ENCODE data around the gene AGGF1.
"Not testable (repeated sequence)": the region's sequence is repeated elsewhere in the genome, so short reads cannot be mapped to it uniquely, and the experiment has no call there.

The AGGF1 gene

GRCh38 chr5:77030097-77031071 lies at the start of gene AGGF1:
AGGF1 (plus strand) TSS chr5:77030404; CDS start chr5:77030767, 363 bp downstream.
- peak; percentile 85 for DNase-seq (ENCODE audit: low read depth)

GRCh38 chr5:76980518-76981144 lies 49.6 kb upstream of the AGGF1 start:
- DNase-seq (ENCODE audit: low read depth): no peak

DNA sequence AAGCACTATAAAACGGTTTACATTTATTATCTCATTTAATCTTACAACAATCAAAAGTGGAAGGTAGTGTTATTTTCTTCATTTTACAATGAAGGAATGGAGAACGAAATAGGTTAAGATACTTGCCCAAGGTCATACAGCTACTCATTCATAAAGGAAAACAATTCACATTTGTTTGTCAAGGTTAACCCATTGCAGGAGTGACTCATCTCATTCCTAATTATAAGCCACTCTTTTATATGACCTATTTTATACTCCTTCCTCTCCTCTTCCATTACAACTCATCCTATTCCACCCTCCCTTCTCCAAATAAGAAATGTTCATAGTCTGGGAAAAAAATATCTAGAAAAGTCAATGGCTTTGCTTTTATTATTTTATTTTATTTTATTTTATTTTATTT lies 47.8 kb upstream of the AGGF1 start:
- DNase-seq (ENCODE audit: low read depth): no peak

- no peak for DNase-seq (ENCODE audit: low read depth)
Measured at GRCh38 chr5:76983468-76983867, 46.7 kb upstream of the AGGF1 start.

DNA sequence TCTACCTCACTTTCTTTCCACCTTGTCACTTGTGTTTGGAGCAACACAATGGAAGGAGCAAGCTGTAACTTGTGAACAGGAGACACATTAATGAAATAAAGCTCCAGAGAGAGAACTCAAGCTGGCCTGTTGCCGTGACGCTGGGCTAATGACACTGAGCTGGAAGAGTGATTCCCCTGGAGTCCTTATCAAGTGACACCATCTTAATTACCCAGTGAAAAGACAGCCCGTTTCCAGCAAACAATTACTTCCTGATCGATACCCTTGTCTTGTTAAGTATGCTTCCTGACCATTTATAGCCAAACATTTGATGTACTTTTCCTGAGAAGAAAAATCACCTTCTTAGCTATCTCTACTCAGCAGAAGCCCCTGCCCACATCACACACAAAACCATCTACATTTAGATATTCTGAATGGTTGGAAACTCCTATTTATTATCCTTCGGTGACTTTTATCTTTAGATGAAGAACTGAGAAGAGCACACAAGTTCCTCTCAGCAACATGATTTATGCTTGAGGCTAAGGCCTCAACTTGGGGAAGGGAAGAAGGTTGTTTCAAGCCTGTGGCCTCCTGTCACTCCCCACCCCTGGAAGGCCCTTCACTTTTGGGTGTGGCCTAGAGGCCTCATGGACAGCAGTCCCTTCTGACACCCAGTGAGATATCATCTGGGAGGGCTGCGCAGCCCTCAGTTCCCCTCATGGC lies 43.2 kb upstream of the AGGF1 start:
- DNase-seq (ENCODE audit: low read depth): no peak

DNA sequence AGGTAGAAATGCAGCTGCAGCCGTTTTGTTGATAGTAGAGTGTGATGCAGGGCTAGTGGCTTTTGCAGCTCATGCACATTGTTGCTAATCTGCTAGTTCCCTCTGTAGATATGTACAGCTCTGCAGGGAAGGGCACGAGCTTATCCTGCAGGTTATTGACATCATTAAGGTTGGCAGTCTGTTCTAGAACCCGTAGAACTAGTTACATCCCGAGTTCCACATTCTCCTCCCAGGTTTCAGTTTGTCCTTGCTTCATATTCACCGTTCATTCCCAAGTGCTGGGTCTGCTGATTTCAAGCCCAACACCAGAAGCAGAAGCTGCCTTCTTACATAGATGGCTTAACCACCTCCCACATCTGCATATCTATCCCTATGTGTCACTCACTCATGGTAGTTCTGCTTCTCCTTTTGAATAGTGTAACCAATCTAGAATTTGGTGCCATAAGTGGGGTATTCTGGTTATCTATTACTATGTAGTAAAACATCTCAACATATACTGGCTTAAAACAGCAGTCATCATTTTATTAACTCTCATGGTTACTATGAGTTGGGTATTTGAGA lies 39.2 kb upstream of the AGGF1 start:
- no peak for DNase-seq (ENCODE audit: low read depth)

DNA sequence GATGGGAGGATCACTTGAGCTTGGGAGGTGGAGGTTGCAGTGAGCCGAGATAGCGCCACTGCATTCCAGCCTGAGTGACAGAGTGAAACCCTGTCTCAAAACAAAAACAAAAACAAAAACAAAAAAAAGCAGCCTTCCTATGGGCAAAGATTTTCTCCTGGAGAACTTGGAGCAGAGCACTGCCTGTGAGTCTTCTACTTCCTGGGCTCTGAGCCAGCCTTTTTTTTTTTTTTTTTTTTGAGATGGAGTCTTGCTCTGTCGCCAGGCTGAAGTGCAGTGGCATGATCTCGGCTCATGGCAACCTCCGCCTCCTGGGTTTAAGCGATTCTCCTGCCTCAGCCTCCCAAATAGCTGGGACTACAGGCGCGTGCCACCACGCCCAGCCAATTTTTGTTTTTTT lies 36.8 kb upstream of the AGGF1 start:
- DNase-seq (ENCODE audit: low read depth): not testable (repeated sequence)

DNA sequence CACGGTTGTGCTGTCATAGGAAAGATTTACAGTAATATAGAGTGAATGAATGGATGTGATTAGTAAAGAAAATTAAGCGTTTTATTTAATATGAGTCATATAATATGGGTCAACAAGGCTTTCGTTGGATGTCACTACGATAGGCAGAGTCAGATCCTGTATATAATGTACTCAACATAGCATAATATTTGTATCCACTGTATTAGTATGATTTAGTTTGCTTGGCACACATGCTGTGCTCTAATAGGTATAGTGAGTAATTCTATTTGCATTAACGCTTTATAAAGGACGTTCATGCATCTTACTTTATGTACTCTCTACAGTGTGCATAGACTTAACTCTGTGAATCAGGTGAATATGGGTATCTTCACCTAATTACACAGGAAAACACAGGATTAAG lies 35.9 kb upstream of the AGGF1 start:
- no peak for DNase-seq (ENCODE audit: low read depth)

DNA sequence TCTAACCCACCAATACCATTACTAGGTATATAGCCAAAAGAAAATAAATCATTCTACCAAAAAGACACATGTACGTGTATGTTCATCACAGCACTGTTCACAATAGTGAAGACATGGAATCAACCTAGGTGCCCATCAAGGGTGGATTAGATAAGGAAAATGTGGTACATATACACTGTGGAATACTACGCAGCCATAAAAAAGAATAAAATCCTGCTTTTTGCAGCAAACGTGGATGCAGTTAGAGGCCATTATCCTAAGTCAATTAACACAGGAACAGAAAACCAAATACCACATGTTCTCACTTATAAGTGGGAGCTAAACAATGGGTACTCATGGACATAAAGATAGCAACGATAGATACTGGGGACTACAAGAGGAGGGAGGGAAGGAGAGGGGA lies 32.0 kb upstream of the AGGF1 start:
- DNase-seq (ENCODE audit: low read depth): not testable (repeated sequence)

- no peak for DNase-seq (ENCODE audit: low read depth)
Measured at GRCh38 chr5:76999451-76999850, 30.8 kb upstream of the AGGF1 start.

GRCh38 chr5:77003246-77003645 lies 27.0 kb upstream of the AGGF1 start:
- no peak for DNase-seq (ENCODE audit: low read depth)

DNA sequence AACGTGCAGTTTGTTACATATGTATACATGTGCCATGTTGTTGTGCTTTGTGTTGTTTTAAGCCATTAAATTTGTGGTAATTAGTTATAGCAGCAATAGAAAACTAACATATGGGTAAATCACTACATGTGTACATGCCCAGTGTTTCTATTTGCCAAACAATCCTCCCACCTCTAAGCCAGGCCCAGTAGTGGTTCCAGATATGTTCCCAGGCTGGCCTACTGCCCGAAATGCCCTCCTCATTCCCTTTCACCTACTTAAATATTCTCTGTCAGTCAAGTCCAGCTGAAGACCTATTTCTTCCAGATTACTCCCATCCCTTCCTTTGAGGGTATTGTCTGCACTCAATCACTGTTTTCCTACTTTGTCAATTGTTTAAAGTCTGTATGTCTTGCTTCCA lies 24.1 kb upstream of the AGGF1 start:
- DNase-seq (ENCODE audit: low read depth): no peak

DNA sequence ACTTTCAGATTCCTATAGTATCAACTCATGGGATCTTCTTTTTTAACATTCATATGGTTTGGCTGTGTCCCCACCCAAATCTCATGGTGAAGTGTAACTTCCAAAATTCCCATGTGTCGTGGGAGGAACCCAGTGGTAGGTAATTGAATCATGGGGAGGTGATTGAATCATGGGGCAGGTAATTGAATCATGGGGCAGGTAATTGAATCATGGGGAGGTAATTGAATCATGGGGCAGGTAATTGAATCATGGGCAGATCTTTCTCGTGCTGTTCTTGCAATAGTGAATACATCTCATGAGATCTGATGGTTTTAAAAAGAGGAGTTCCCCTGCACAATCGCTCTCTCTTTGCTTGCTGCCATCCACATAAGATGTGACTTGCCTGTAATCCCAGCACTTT lies 21.8 kb upstream of the AGGF1 start:
- no peak for DNase-seq (ENCODE audit: low read depth)

- no peak for DNase-seq (ENCODE audit: low read depth)
Measured at GRCh38 chr5:77010243-77010642, 20.0 kb upstream of the AGGF1 start.

- DNase-seq (ENCODE audit: low read depth): no peak
Measured at GRCh38 chr5:77011498-77011897, 18.7 kb upstream of the AGGF1 start.

- DNase-seq (ENCODE audit: low read depth): no peak
Measured at GRCh38 chr5:77012601-77013000, 17.6 kb upstream of the AGGF1 start.

DNA sequence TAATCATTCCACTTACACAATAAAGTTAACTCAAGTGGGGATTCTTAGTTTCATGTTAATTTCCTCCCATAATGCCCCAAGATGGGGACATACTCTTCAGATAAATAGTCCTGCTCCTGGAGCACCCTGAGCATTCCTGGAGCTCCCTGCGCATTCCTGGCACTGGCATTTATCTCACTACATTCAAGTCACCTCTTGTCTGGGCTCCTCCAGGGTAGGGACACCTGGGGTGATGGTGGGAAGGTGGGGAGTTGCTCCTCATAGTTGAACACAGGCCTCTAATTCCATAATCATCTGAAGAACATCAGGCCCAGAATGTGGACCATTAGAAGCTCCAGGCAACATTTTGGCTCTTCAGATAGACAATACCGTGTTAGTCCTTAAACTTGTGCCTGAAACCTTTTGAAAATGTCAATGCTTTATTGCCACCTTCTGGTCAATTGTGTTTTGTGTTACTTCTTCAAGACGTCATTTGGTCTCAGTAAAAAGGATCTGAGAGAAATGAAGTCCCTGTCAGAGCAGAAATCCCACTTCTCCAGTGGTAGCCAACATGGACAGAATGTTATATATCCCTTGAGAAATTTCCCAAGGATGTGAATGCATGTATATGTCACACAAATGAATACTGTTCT lies 14.2 kb upstream of the AGGF1 start:
- no peak for DNase-seq (ENCODE audit: low read depth)

- DNase-seq (ENCODE audit: low read depth): no peak
Measured at GRCh38 chr5:77016962-77017361, 13.2 kb upstream of the AGGF1 start.

DNA sequence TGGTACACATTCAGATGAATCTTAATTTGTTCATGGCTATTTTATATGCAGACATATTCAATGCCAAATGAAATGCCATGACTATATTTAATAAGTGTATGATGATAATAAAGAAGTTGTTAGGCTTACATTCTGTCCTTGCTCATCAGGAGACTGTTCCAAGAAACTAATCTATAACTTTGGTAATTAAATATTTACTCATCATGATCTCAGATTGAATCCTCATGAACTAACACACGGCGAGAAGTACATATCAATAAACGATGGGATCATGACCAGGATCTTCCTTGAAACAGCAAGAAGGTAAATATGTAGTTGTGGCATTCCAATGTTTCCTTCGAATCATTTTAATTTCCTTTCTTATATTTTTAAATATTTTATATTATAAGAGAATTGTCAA lies 12.5 kb upstream of the AGGF1 start:
- DNase-seq (ENCODE audit: low read depth): no peak

DNA sequence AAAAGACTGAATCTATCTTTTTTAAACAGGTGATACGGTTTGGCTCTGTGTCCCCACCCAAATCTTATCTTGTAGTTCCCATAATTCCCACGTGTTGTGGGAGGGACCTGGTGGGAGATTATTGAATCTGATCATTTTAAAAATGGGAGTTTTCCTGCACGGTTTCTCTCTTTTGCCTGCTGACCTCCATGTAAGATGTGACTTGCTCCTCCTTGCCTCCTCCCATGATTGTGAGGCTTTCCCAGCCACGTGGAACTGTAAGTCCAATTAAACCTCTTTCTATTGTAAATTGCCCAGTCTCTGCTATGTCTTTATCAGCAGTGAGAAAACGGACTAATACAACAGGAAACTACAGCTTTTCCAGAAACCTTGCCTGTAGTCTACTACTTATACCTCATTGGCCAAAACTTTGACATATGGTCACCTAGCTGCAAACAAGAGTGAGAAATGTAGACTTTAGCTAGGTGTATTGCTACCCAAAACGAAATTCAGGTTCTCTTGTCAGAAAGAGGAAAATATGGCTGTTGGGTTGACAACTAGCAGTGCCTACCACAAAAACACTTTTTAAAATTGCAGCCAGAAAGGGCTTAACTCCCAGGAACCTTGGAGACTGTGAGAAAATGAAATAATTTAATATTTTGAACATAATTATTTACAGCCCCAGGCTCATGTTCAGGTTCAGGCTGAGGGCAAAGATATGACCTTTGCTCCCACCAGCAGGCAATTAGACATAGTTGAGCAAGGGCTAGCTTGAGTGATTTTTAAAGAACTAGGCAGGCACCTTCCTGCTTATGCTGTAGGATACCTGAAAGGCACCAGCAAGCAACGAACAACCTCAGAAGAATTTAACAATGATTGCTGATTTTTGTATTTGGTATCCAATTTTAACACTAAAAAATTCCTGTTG lies 7.4 kb upstream of the AGGF1 start:
- no peak for DNase-seq (ENCODE audit: low read depth)

GRCh38 chr5:77024490-77024889 lies 5.7 kb upstream of the AGGF1 start:
- no peak for DNase-seq (ENCODE audit: low read depth)

Data from stimulated activated CD4-positive, alpha-beta T cell treated with anti-CD3 and anti-CD28 coated beads, Interleukin-2, amount 100 ng/mL, for 4 hours (primary cell).